HCT116 (cell line): ENCODE results near the gene RPL35A. TPM values are rescaled to one million over a fixed set of nuclear protein-coding genes. Genes with fewer than 3 reads are reported as not detected.
A peak's percentile ranks its signal among the peaks of the same experiment; 100 is the strongest.

Experiments used
- ATAC-seq: fragments of 200-7000 bp; cut with Tn5 transposase; 2 replicates; pipeline ENCODE4 v1.9.1; 2020; ENCODE audit warnings: mild to moderate bottlenecking, moderate library complexity
- BruUV-seq: library from RNA; stranded (reverse); fragments of 400-500 nt; replicated peaks from 2 replicates; lab custom pipeline; 2021; lab: Mats Ljungman, UMichigan
- CTCF ChIA-PET: fragments of 300-600 bp; sonication (Branson Sonifier 250); formaldehyde crosslinking; loops from one replicate; lab custom pipeline; 2021; ENCODE audit warnings: antibody characterized with exemption; lab: Charles Lee
- POLR2A ChIA-PET: fragments of 300-600, 350-600 bp; sonication (Branson Sonifier 250); formaldehyde crosslinking; loops from one replicate; lab custom pipeline; 2021; ENCODE audit warnings: antibody characterized with exemption; lab: Charles Lee
- RAD21 ChIA-PET, 2 experiments: fragments of 300-600 bp; sonication (Branson Sonifier 250); formaldehyde crosslinking; loops; one replicate each; lab custom pipeline; 2023; ENCODE audit warnings: low total read pairs in 2 of 2; ENCODE audit not compliant: uncharacterized antibody in 2 of 2, unreplicated experiment in 2 of 2, low non-redundant PET in 1 of 2; lab: Charles Lee
- DNase-seq: peaks from one replicate; pipeline ENCODE4 v3.0.0-alpha.2; 2010; ENCODE audit warnings: low read depth, low spot score
- H2AFZ ChIP-seq: fragments of 200-600 bp; shearing (Covaris generic), sonication (generic); 2 replicates; pipeline ENCODE4 v1.6.1; 2017; ENCODE audit warnings: low read depth, mixed run types, mixed read lengths, antibody characterized with exemption, low read length; ENCODE audit not compliant: poor library complexity, severe bottlenecking
- H3K27ac ChIP-seq: 2 replicates; pipeline ENCODE4 v1.5.1; 2012; ENCODE audit warnings: low read depth, low read length
- H3K27me3 ChIP-seq: fragments of 200-600 bp; sonication (generic); 2 replicates; pipeline ENCODE4 v1.6.1; 2016; ENCODE audit warnings: mixed run types, low read length, mixed read lengths; ENCODE audit not compliant: insufficient read depth
- H3K36me3 ChIP-seq, 2 experiments: fragments of 200-500 bp in 1 of 2; fragments of 200-600 bp in 1 of 2; sonication (Bioruptor generic) in 1 of 2; sonication (generic) in 1 of 2; 2 replicates each; pipeline versions ENCODE4 v1.5.1 to v1.6.1; 2014 to 2016; ENCODE audit warnings: low read length in 2 of 2, inconsistent platforms in 1 of 2, mixed read lengths in 1 of 2, mixed run types in 1 of 2; ENCODE audit not compliant: insufficient read depth in 2 of 2, control insufficient read depth in 1 of 2
- H3K4me1 ChIP-seq, 2 experiments: fragments of 200-600 bp in 1 of 2; sonication (generic) in 1 of 2; 2 replicates each; pipeline versions ENCODE4 v1.5.1 to v1.6.1; 2012 to 2017; ENCODE audit warnings: low read length in 2 of 2, inconsistent platforms in 1 of 2, mild to moderate bottlenecking in 1 of 2, mixed read lengths in 1 of 2, mixed run types in 1 of 2, moderate library complexity in 1 of 2; ENCODE audit not compliant: insufficient read depth in 2 of 2, control insufficient read depth in 1 of 2
- H3K4me2 ChIP-seq: fragments of 200-600 bp; sonication (generic); 2 replicates; pipeline ENCODE4 v1.6.1; 2017; ENCODE audit warnings: mixed run types, low read length, mixed read lengths
- H3K4me3 ChIP-seq, 2 experiments: fragments of 200-600 bp in 1 of 2; sonication (generic) in 1 of 2; replicated peaks in 1 of 2; 2 replicates each; pipeline ENCODE4 v1.5.1; 2011 to 2016; ENCODE audit warnings: low read length in 2 of 2, control low read depth in 1 of 2, low read depth in 1 of 2, mild to moderate bottlenecking in 1 of 2, mixed read lengths in 1 of 2, mixed run types in 1 of 2
- H3K79me2 ChIP-seq: fragments of 200-600 bp; sonication (generic); 2 replicates; pipeline ENCODE4 v1.6.1; 2017; ENCODE audit warnings: mild to moderate bottlenecking, mixed run types, low read length, moderate library complexity, mixed read lengths; ENCODE audit not compliant: insufficient read depth
- H3K9ac ChIP-seq: fragments of 200-600 bp; sonication (generic); 2 replicates; pipeline ENCODE4 v1.6.1; 2016; ENCODE audit warnings: low read length, mixed read lengths
- H3K9me2 ChIP-seq: fragments of 200-600 bp; sonication (generic), shearing (Covaris generic); 2 replicates; pipeline ENCODE4 v1.6.1; 2017; ENCODE audit warnings: mixed run types, mild to moderate bottlenecking, moderate library complexity; ENCODE audit not compliant: insufficient read depth
- H3K9me3 ChIP-seq, 2 experiments: fragments of 200-500 bp in 1 of 2; fragments of 200-600 bp in 1 of 2; sonication (Bioruptor generic) in 1 of 2; sonication (generic) in 1 of 2; 2 replicates each; pipeline ENCODE4 v1.6.1; 2014 to 2017; ENCODE audit warnings: low read length in 2 of 2, mixed read lengths in 2 of 2, inconsistent platforms in 1 of 2, low read depth in 1 of 2, mild to moderate bottlenecking in 1 of 2, mixed run types in 1 of 2, moderate library complexity in 1 of 2; ENCODE audit not compliant: control insufficient read depth in 1 of 2, insufficient read depth in 1 of 2
- H4K20me1 ChIP-seq: fragments of 200-600 bp; sonication (generic), shearing (Covaris generic); 2 replicates; pipeline ENCODE4 v1.6.1; 2017; ENCODE audit warnings: mixed run types, mild to moderate bottlenecking, moderate library complexity; ENCODE audit not compliant: insufficient read depth
- CBX3 ChIP-seq: IDR thresholded peaks from 2 replicates; pipeline ENCODE4 v1.6.1; 2012; ENCODE audit warnings: low read depth
- EGR1 ChIP-seq: IDR thresholded peaks from 2 replicates; pipeline ENCODE4 v1.6.1; 2012; ENCODE audit warnings: low read depth
- ELF1 ChIP-seq: IDR thresholded peaks from 2 replicates; pipeline ENCODE4 v1.6.1; 2012; ENCODE audit warnings: low read depth, borderline replicate concordance
- EZH2 ChIP-seq: fragments of 200-600 bp; sonication (generic); IDR thresholded peaks from 2 replicates; pipeline ENCODE4 v1.6.1; 2017; ENCODE audit warnings: antibody characterized with exemption, mixed run types
- FOSL1 ChIP-seq: IDR thresholded peaks from 2 replicates; pipeline ENCODE4 v1.6.1; 2012; ENCODE audit warnings: low read depth
- POLR2A ChIP-seq: IDR thresholded peaks from 2 replicates; pipeline ENCODE4 v1.7.0; 2011; ENCODE audit warnings: borderline replicate concordance; ENCODE audit not compliant: insufficient read depth, insufficient read length; ENCODE audit errors: extremely low read depth
- SP1 ChIP-seq: IDR thresholded peaks from 2 replicates; pipeline ENCODE4 v1.6.1; 2012; ENCODE audit warnings: low read depth
- SRF ChIP-seq: IDR thresholded peaks from 2 replicates; pipeline ENCODE4 v1.6.1; 2012; ENCODE audit warnings: low read depth
- YY1 ChIP-seq: IDR thresholded peaks from 2 replicates; pipeline ENCODE4 v1.6.1; 2011; ENCODE audit warnings: low read length, low read depth, moderate library complexity, mild to moderate bottlenecking; ENCODE audit not compliant: insufficient replicate concordance; ENCODE audit errors: extremely low read depth
- ZFX ChIP-seq: fragments of 450-650 bp; IDR thresholded peaks from 2 replicates; pipeline ENCODE4 v1.6.1; 2017
- ZNF274 ChIP-seq: fragments of 200-500 bp; sonication (Bioruptor generic); IDR thresholded peaks from 2 replicates; pipeline ENCODE4 v1.6.1; 2014; ENCODE audit warnings: mild to moderate bottlenecking, low read depth, low read length, inconsistent platforms
- intact Hi-C: fragments of 100-400 bp; cut with micrococcal nuclease; formaldehyde crosslinking; loops from 2 replicates; pipeline ENCODE4 v1.10.0; 2022
- total RNA-seq: library from RNA; stranded (reverse); gene quantifications from one replicate; pipeline ENCODE4 v1.2.1, GENCODE V29; 2021; ENCODE audit not compliant: unreplicated experiment
- TF ChIP-seq, protein P1 (sequence below): IDR thresholded peaks from 2 replicates; pipeline ENCODE4 v1.6.1; 2012
- TF ChIP-seq, protein P2 (sequence below), 3 experiments: fragments of 200-600 bp in 1 of 3; sonication (generic) in 1 of 3; IDR thresholded peaks in 2 of 3; conservative IDR thresholded peaks in 1 of 3; 2 replicates each; pipeline ENCODE4 v1.5.1; 2012 to 2017; ENCODE audit warnings: low read depth in 2 of 3, low read length in 2 of 3, antibody characterized with exemption in 1 of 3, borderline replicate concordance in 1 of 3, control low read depth in 1 of 3, mild to moderate bottlenecking in 1 of 3, mixed read lengths in 1 of 3, mixed run types in 1 of 3, moderate library complexity in 1 of 3; ENCODE audit not compliant: insufficient read depth in 1 of 3
- TF ChIP-seq, protein P3 (sequence below): IDR thresholded peaks from 2 replicates; pipeline ENCODE4 v1.6.1; 2012

Gene RPL35A
- total RNA-seq, 1 experiment from 2014 or later = 1,465 TPM

DNA sequence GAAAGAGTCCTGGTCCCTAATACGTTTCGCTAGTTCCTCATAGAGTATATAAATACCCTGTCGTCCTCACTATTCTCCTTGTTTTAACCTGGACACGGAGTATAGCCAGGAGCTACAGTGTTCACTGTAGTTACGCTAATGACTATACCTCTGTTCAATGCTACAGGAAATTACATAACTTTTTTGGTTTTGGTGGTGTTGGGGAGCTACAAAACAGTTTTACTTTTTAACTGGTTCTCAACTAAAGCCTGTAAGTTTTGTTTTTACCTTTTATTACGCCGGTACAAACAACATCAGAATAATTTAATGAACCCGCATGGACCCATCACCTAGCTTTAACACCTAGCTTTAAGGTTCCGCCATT lies 11.6 kb downstream of the RPL35A start:
- Histone ChIP-seq H3K4me2 (peak overlapping the region; percentile 94; the same call in 1 of the 2 replicates), H3K4me3 (no peak overlapping the region), H3K4me1 (peaks cover 13 to 31% of the 10 kb centered on the region in 2 experiments), H2AFZ (no peak overlapping the region), H3K9ac (no peak overlapping the region), H3K27me3 (no peaks in the 10 kb centered on the region), H3K36me3 (peaks cover 0 to 4% of the 10 kb centered on the region in 2 experiments; a peak in 2 of 4 replicates), H3K79me2 (no peaks in the 10 kb centered on the region), H3K9me3 (peaks cover 0 to 2% of the 10 kb centered on the region in 2 experiments; a peak in 1 of 4 replicates), H4K20me1 (0 out of 2 replicates have a peak, but pooled peaks cover 3% of the 10 kb centered on the region), H3K9me2 (no peaks in the 10 kb centered on the region), H3K27ac (no peak overlapping the region)
- ChIA-PET CTCF (no interaction called here), POLR2A (interaction anchor here (1.6 kb wide), 1 partner anchor 8 kb away, joined by 4 read pairs; no protein-coding TSS in a partner anchor), RAD21 (no interaction called here)
- intact Hi-C loops = loop anchor here (10.0 kb wide), 1 partner anchor 123 kb away; no protein-coding TSS in a partner anchor
- no peak for ATAC-seq
- BruUV-seq = no TSS peak
- TF ChIP-seq, protein P1, sequence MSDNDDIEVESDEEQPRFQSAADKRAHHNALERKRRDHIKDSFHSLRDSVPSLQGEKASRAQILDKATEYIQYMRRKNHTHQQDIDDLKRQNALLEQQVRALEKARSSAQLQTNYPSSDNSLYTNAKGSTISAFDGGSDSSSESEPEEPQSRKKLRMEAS = no peak
- TF ChIP-seq FOSL1 (no peak), YY1 (no peak), ELF1 (no peak), EGR1 (no peak), POLR2A (no peak), SRF (no peak), ZFX (no peak), SP1 (no peak), EZH2 (no peak), CBX3 (no peak), ZNF274 (no peak)
- TF ChIP-seq, protein P2, sequence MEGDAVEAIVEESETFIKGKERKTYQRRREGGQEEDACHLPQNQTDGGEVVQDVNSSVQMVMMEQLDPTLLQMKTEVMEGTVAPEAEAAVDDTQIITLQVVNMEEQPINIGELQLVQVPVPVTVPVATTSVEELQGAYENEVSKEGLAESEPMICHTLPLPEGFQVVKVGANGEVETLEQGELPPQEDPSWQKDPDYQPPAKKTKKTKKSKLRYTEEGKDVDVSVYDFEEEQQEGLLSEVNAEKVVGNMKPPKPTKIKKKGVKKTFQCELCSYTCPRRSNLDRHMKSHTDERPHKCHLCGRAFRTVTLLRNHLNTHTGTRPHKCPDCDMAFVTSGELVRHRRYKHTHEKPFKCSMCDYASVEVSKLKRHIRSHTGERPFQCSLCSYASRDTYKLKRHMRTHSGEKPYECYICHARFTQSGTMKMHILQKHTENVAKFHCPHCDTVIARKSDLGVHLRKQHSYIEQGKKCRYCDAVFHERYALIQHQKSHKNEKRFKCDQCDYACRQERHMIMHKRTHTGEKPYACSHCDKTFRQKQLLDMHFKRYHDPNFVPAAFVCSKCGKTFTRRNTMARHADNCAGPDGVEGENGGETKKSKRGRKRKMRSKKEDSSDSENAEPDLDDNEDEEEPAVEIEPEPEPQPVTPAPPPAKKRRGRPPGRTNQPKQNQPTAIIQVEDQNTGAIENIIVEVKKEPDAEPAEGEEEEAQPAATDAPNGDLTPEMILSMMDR (IDR thresholded peaks at IDR 0.05 in 2 of 3, conservative IDR thresholded peaks at IDR 0.05 in 1 of 3; ENCODE audit: borderline replicate concordance in 1 of 3, insufficient read depth in 1 of 3, low read depth in 2 of 3, low read length in 2 of 3) = no peak
- TF ChIP-seq, protein P3, sequence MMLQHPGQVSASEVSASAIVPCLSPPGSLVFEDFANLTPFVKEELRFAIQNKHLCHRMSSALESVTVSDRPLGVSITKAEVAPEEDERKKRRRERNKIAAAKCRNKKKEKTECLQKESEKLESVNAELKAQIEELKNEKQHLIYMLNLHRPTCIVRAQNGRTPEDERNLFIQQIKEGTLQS = no peak
- no peak for DNase-seq
